HCT116 (cell line): Measurements from ENCODE around the gene TIMP3. TPM values are rescaled to one million over a fixed set of nuclear protein-coding genes. Genes with fewer than 3 reads are reported as not detected.

Source experiments
- ATAC-seq: fragments of 200-7000 bp; cut with Tn5 transposase; 2 replicates; pipeline ENCODE4 v1.9.1; 2020; ENCODE audit warnings: mild to moderate bottlenecking, moderate library complexity
- BruUV-seq: library from RNA; stranded (reverse); fragments of 400-500 nt; replicated peaks from 2 replicates; lab custom pipeline; 2021; lab: Mats Ljungman, UMichigan
- CTCF ChIA-PET: fragments of 300-600 bp; sonication (Branson Sonifier 250); formaldehyde crosslinking; loops from one replicate; lab custom pipeline; 2021; ENCODE audit warnings: antibody characterized with exemption; lab: Charles Lee
- POLR2A ChIA-PET: fragments of 300-600, 350-600 bp; sonication (Branson Sonifier 250); formaldehyde crosslinking; loops from one replicate; lab custom pipeline; 2021; ENCODE audit warnings: antibody characterized with exemption; lab: Charles Lee
- RAD21 ChIA-PET, 2 experiments: fragments of 300-600 bp; sonication (Branson Sonifier 250); formaldehyde crosslinking; loops; one replicate each; lab custom pipeline; 2023; ENCODE audit warnings: low total read pairs in 2 of 2; ENCODE audit not compliant: uncharacterized antibody in 2 of 2, unreplicated experiment in 2 of 2, low non-redundant PET in 1 of 2; lab: Charles Lee
- DNase-seq: peaks from one replicate; pipeline ENCODE4 v3.0.0-alpha.2; 2010; ENCODE audit warnings: low read depth, low spot score
- H2AFZ ChIP-seq: fragments of 200-600 bp; shearing (Covaris generic), sonication (generic); 2 replicates; pipeline ENCODE4 v1.6.1; 2017; ENCODE audit warnings: low read depth, mixed run types, mixed read lengths, antibody characterized with exemption, low read length; ENCODE audit not compliant: poor library complexity, severe bottlenecking
- H3K27ac ChIP-seq: 2 replicates; pipeline ENCODE4 v1.5.1; 2012; ENCODE audit warnings: low read depth, low read length
- H3K27me3 ChIP-seq: fragments of 200-600 bp; sonication (generic); 2 replicates; pipeline ENCODE4 v1.6.1; 2016; ENCODE audit warnings: mixed run types, low read length, mixed read lengths; ENCODE audit not compliant: insufficient read depth
- H3K36me3 ChIP-seq, 2 experiments: fragments of 200-500 bp in 1 of 2; fragments of 200-600 bp in 1 of 2; sonication (Bioruptor generic) in 1 of 2; sonication (generic) in 1 of 2; 2 replicates each; pipeline versions ENCODE4 v1.5.1 to v1.6.1; 2014 to 2016; ENCODE audit warnings: low read length in 2 of 2, inconsistent platforms in 1 of 2, mixed read lengths in 1 of 2, mixed run types in 1 of 2; ENCODE audit not compliant: insufficient read depth in 2 of 2, control insufficient read depth in 1 of 2
- H3K4me1 ChIP-seq, 2 experiments: fragments of 200-600 bp in 1 of 2; sonication (generic) in 1 of 2; 2 replicates each; pipeline versions ENCODE4 v1.5.1 to v1.6.1; 2012 to 2017; ENCODE audit warnings: low read length in 2 of 2, inconsistent platforms in 1 of 2, mild to moderate bottlenecking in 1 of 2, mixed read lengths in 1 of 2, mixed run types in 1 of 2, moderate library complexity in 1 of 2; ENCODE audit not compliant: insufficient read depth in 2 of 2, control insufficient read depth in 1 of 2
- H3K4me2 ChIP-seq: fragments of 200-600 bp; sonication (generic); 2 replicates; pipeline ENCODE4 v1.6.1; 2017; ENCODE audit warnings: mixed run types, low read length, mixed read lengths
- H3K4me3 ChIP-seq, 2 experiments: fragments of 200-600 bp in 1 of 2; sonication (generic) in 1 of 2; replicated peaks in 1 of 2; 2 replicates each; pipeline ENCODE4 v1.5.1; 2011 to 2016; ENCODE audit warnings: low read length in 2 of 2, control low read depth in 1 of 2, low read depth in 1 of 2, mild to moderate bottlenecking in 1 of 2, mixed read lengths in 1 of 2, mixed run types in 1 of 2
- H3K79me2 ChIP-seq: fragments of 200-600 bp; sonication (generic); 2 replicates; pipeline ENCODE4 v1.6.1; 2017; ENCODE audit warnings: mild to moderate bottlenecking, mixed run types, low read length, moderate library complexity, mixed read lengths; ENCODE audit not compliant: insufficient read depth
- H3K9ac ChIP-seq: fragments of 200-600 bp; sonication (generic); 2 replicates; pipeline ENCODE4 v1.6.1; 2016; ENCODE audit warnings: low read length, mixed read lengths
- H3K9me2 ChIP-seq: fragments of 200-600 bp; sonication (generic), shearing (Covaris generic); 2 replicates; pipeline ENCODE4 v1.6.1; 2017; ENCODE audit warnings: mixed run types, mild to moderate bottlenecking, moderate library complexity; ENCODE audit not compliant: insufficient read depth
- H3K9me3 ChIP-seq, 2 experiments: fragments of 200-500 bp in 1 of 2; fragments of 200-600 bp in 1 of 2; sonication (Bioruptor generic) in 1 of 2; sonication (generic) in 1 of 2; 2 replicates each; pipeline ENCODE4 v1.6.1; 2014 to 2017; ENCODE audit warnings: low read length in 2 of 2, mixed read lengths in 2 of 2, inconsistent platforms in 1 of 2, low read depth in 1 of 2, mild to moderate bottlenecking in 1 of 2, mixed run types in 1 of 2, moderate library complexity in 1 of 2; ENCODE audit not compliant: control insufficient read depth in 1 of 2, insufficient read depth in 1 of 2
- H4K20me1 ChIP-seq: fragments of 200-600 bp; sonication (generic), shearing (Covaris generic); 2 replicates; pipeline ENCODE4 v1.6.1; 2017; ENCODE audit warnings: mixed run types, mild to moderate bottlenecking, moderate library complexity; ENCODE audit not compliant: insufficient read depth
- CBX3 ChIP-seq: IDR thresholded peaks from 2 replicates; pipeline ENCODE4 v1.6.1; 2012; ENCODE audit warnings: low read depth
- CEBPB ChIP-seq: IDR thresholded peaks from 2 replicates; pipeline ENCODE4 v1.6.1; 2012; ENCODE audit warnings: low read depth
- CTCF ChIP-seq, 3 experiments: fragments of 200-600 bp in 1 of 3; sonication (generic) in 1 of 3; IDR thresholded peaks in 2 of 3; conservative IDR thresholded peaks in 1 of 3; 2 replicates each; pipeline ENCODE4 v1.5.1; 2012 to 2017; ENCODE audit warnings: low read depth in 2 of 3, low read length in 2 of 3, antibody characterized with exemption in 1 of 3, borderline replicate concordance in 1 of 3, control low read depth in 1 of 3, mild to moderate bottlenecking in 1 of 3, mixed read lengths in 1 of 3, mixed run types in 1 of 3, moderate library complexity in 1 of 3; ENCODE audit not compliant: insufficient read depth in 1 of 3
- EGR1 ChIP-seq: IDR thresholded peaks from 2 replicates; pipeline ENCODE4 v1.6.1; 2012; ENCODE audit warnings: low read depth
- ELF1 ChIP-seq: IDR thresholded peaks from 2 replicates; pipeline ENCODE4 v1.6.1; 2012; ENCODE audit warnings: low read depth, borderline replicate concordance
- MAX ChIP-seq: IDR thresholded peaks from 2 replicates; pipeline ENCODE4 v1.6.1; 2012
- POLR2A ChIP-seq: IDR thresholded peaks from 2 replicates; pipeline ENCODE4 v1.7.0; 2011; ENCODE audit warnings: borderline replicate concordance; ENCODE audit not compliant: insufficient read depth, insufficient read length; ENCODE audit errors: extremely low read depth
- REST ChIP-seq: IDR thresholded peaks from 2 replicates; pipeline ENCODE4 v1.6.1; 2012; ENCODE audit warnings: low read depth
- SP1 ChIP-seq: IDR thresholded peaks from 2 replicates; pipeline ENCODE4 v1.6.1; 2012; ENCODE audit warnings: low read depth
- TCF7L2 ChIP-seq: IDR thresholded peaks from 2 replicates; pipeline ENCODE4 v1.7.0; 2011; ENCODE audit warnings: borderline replicate concordance, inconsistent platforms; ENCODE audit not compliant: insufficient read depth, insufficient read length; ENCODE audit errors: extremely low read depth
- intact Hi-C: fragments of 100-400 bp; cut with micrococcal nuclease; formaldehyde crosslinking; loops from 2 replicates; pipeline ENCODE4 v1.10.0; 2022
- total RNA-seq: library from RNA; stranded (reverse); gene quantifications from one replicate; pipeline ENCODE4 v1.2.1, GENCODE V29; 2021; ENCODE audit not compliant: unreplicated experiment
- TF ChIP-seq, protein P1 (sequence below): IDR thresholded peaks from 2 replicates; pipeline ENCODE4 v1.6.1; 2011; ENCODE audit warnings: mild to moderate bottlenecking, low read length, moderate library complexity; ENCODE audit not compliant: insufficient replicate concordance; ENCODE audit errors: extremely low read depth

TIMP3 gene
- total RNA-seq, 1 experiment from 2014 or later, result 2.2 TPM

DNA sequence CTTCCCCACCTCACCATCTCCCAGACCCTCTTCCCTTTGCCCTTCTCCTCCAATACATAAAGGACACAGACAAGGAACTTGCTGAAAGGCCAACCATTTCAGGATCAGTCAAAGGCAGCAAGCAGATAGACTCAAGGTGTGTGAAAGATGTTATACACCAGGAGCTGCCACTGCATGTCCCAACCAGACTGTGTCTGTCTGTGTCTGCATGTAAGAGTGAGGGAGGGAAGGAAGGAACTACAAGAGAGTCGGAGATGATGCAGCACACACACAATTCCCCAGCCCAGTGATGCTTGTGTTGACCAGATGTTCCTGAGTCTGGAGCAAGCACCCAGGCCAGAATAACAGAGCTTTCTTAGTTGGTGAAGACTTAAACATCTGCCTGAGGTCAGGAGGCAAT is 58.2 kb downstream of the TIMP3 start:
- H3K36me3 ChIP-seq, result no peaks in the 10 kb centered on the region
- POLR2A ChIA-PET, result no interaction called here

DNA sequence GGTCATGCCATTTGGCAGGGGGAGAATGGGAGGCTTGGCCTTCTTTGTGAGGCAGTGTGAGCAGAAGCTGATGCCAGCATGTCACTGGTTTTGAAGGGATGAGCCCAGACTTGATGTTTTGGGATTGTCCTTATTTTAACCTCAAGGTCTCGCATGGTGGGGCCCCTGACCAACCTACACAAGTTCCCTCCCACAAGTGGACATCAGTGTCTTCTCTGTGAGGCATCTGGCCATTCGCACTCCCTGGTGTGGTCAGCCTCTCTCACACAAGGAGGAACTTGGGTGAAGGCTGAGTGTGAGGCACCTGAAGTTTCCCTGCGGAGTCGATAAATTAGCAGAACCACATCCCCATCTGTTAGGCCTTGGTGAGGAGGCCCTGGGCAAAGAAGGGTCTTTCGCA is 59.8 kb downstream of the TIMP3 start:
- no peak overlapping the region for H3K4me3 ChIP-seq
- H3K4me1 ChIP-seq, result no peaks in the 10 kb centered on the region
- no peak overlapping the region for H3K27ac ChIP-seq
- H2AFZ ChIP-seq, result no peak overlapping the region
- ATAC-seq (no peak), DNase-seq (no peak)
- no peaks in the 10 kb centered on the region for H3K9me2 ChIP-seq
- no peak overlapping the region for H3K4me2 ChIP-seq
- H3K79me2 ChIP-seq, result no peaks in the 10 kb centered on the region
- H3K27me3 ChIP-seq, result peaks cover 6% of the 10 kb centered on the region; the same call in 1 of the 2 replicates
- H3K9me3 ChIP-seq, result no peaks in the 10 kb centered on the region
- CTCF ChIA-PET, result no interaction called here
- RAD21 ChIA-PET, result no interaction called here
- POLR2A ChIA-PET, result no interaction called here
- no TSS peak for BruUV-seq
- no peaks in the 10 kb centered on the region for H3K36me3 ChIP-seq
- no peak overlapping the region for H3K9ac ChIP-seq
- intact Hi-C loops, result no loop called here
- no peaks in the 10 kb centered on the region for H4K20me1 ChIP-seq
- TF ChIP-seq ELF1, result no peak
- no peak for TF ChIP-seq EGR1
- TF ChIP-seq, protein P1, sequence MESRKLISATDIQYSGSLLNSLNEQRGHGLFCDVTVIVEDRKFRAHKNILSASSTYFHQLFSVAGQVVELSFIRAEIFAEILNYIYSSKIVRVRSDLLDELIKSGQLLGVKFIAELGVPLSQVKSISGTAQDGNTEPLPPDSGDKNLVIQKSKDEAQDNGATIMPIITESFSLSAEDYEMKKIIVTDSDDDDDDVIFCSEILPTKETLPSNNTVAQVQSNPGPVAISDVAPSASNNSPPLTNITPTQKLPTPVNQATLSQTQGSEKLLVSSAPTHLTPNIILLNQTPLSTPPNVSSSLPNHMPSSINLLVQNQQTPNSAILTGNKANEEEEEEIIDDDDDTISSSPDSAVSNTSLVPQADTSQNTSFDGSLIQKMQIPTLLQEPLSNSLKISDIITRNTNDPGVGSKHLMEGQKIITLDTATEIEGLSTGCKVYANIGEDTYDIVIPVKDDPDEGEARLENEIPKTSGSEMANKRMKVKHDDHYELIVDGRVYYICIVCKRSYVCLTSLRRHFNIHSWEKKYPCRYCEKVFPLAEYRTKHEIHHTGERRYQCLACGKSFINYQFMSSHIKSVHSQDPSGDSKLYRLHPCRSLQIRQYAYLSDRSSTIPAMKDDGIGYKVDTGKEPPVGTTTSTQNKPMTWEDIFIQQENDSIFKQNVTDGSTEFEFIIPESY, result no peak
- no peak for TF ChIP-seq CTCF (IDR thresholded peaks at IDR 0.05 in 2 of 3, conservative IDR thresholded peaks at IDR 0.05 in 1 of 3; ENCODE audit: borderline replicate concordance in 1 of 3, insufficient read depth in 1 of 3, low read depth in 2 of 3, low read length in 2 of 3)
- TF ChIP-seq TCF7L2, result no peak
- no peak for TF ChIP-seq REST
- TF ChIP-seq, all 23 proteins: peak for 0

More for the DNA sequence above, 58.2 kb downstream of the TIMP3 start:
- BruUV-seq, result no TSS peak
- no peak overlapping the region for H3K4me2 ChIP-seq
- ChIA-PET RAD21 (no interaction called here), CTCF (no interaction called here)
- H3K4me3 ChIP-seq, result no peak overlapping the region
- no peaks in the 10 kb centered on the region for H3K9me2 ChIP-seq
- no peaks in the 10 kb centered on the region for H4K20me1 ChIP-seq
- no peaks in the 10 kb centered on the region for H3K4me1 ChIP-seq
- no peak for TF ChIP-seq POLR2A
- no peak for TF ChIP-seq MAX
- no peak for TF ChIP-seq CEBPB
- TF ChIP-seq CBX3, result no peak
- TF ChIP-seq SP1, result no peak
- no peak for ATAC-seq
- H3K27me3 ChIP-seq, result peaks cover 10% of the 10 kb centered on the region; the same call in 1 of the 2 replicates
- H2AFZ ChIP-seq, result no peak overlapping the region
- no peaks in the 10 kb centered on the region for H3K79me2 ChIP-seq
- no peak overlapping the region for H3K27ac ChIP-seq
- no peak overlapping the region for H3K9ac ChIP-seq
- H3K9me3 ChIP-seq, result no peaks in the 10 kb centered on the region
- intact Hi-C loops, result no loop called here
- no peak for DNase-seq
